Embryonic facial prominence (tissue), 1 donor: ENCODE results near the gene ELL.

Source experiments
- DNase-seq: peaks from one replicate; pipeline ENCODE4 v3.0.0-alpha.2; 2016; ENCODE audit errors: extremely low spot score

Gene ELL

DNA sequence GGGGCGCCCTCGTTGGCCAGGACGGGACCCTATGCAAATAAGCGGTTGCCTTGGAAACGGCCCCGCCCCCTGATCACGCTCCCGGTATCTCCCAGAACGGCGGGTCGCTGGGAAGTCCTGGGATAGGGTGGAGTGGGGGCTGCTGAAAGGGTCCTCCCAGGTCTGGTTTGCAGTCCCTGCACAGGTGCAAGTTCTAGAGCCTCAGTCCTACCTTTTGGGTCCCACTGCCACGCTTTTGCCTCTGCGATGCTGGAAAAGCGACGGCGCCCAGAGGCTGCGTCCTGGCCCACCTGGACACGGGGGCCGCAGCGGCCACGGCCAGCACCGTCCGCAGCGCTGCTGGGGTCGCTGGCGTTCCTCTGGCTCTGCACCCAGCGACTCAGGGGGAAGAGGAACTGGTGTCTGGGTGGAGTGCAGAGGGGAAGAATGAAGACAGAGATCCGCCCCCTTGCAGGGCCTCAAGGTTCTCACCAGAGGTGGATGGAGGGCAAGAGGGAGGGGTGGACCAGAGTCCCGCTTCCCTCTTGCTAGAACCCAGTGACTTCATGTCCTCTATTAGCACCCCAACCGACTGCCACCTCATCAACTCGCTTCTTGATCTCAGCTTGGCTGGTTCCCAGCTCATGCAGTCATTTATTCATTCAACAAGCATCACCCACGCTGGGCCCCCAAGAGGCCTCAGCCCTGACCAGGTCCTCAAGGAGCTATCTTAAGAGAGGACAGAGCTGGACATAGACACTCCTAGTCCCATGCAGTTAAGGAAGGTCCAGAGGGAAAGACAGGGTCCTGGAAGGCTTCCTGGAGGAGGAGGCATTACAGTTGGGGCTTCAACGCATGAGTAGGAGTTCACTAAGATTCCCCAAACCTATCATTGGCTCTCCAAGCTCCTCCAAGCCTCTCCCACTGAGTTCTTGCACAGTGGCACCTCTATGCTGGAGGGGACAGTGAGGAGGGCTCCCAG, 124.3 kb downstream of the ELL start, which contains the start of gene LRRC25:
LRRC25 (minus strand) TSS at position 381 of the 961 bp plus-strand sequence. CDS start 659 bp downstream, outside the sequence.
- DNase-seq, result no peak

DNA sequence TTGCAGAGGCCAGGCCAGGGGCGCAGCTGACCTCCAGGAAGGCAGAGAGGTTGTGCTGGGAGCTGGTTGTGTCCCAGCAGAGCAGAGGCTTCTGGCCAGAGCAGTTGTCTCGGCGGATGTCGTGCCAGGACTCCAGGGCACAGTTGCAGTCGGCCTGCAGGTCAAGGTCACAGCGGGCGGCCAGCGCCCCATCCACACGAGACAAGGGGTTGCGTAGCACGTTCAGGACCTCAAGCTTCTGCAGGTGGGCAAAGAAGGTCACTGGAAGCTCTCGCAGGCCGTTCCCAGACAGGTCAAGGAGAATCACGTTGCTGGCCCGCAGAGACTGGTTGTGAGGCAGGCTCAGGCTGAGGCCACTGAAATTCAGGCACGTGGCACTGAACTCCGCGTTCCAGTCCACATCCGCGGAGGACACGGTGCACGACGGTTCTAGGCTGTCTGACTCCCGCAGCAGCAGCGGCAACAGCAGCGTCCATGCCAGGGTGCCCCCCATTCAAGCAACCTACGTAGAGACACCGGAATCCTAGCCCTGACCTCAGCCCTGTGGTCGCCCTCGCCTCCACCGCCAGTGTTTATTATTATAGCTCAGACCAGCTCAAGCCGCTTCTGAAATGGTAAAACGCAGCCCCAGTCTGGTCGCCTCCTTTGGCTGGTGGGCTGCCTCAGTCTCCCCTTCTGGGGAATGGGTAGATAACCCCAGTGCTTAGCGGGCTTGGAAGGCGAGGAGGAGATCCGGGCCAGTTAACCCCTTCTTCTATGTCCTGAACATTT, 125.2 kb downstream of the ELL start:
- DNase-seq, result no peak

DNA sequence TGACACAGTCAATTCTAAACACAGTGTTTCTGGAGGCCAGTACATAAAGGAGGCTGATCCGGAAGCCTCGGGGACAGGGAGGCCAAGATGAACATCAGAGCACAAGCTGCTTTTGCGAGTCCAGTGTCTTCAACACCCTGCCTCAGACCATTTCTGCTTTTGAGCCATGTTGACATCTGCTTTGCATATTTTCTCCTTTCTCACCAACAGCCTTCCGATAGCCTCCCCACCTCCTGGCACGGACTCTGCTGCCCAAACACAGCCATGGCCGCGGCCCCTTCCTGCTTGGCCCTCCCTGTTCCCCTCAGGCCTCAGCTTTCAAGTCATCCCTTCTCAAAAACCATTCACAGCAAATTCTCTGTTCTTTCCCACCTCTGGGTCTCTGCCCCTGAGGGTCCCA, 128.0 kb downstream of the ELL start:
- no peak for DNase-seq

DNA sequence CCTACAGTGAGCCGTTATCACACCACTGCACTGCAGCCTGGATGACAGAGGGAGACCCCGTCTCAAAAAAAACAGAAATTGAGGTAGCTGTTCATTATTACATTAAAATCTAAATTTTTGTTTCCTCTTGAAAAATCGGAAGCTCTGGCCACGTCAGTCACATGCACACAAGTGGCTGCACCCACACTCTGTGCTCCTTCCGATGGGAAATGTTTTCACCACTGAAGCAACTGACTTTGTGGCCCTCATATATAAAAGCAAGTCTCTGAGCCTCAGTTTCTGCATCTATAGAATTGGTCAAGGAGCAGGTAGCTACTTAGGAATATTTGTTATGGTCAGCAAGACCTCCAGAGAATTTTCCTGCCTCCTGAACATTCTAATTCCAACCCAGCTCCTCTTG, 128.9 kb downstream of the ELL start:
- no peak for DNase-seq
